ENCODE measurements around the gene LMF1. TPM values are rescaled to one million over a fixed set of nuclear protein-coding genes. Genes with fewer than 3 reads are reported as not detected.

The LMF1 gene
- total RNA-seq, 4 donors from 2014 or later = 7.7 to 15.8 (median 10.2) TPM

DNA sequence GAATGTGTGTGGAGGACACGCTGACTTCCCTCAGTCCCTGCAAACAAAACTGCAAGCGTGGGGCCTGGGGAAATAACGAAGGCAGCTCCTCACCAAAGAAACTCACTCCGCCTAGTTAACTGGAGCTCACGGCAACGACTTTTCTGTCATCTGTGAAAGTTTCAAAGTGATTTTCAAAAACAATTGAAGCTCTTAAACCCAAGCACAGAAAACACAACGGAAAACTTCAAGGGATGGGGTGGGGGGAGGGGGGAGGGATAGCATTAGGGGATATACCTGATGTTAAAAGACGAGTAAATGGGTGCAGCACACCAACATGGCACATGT is 167.1 kb downstream of the LMF1 start:
- DNase-seq (no peak), ATAC-seq (no peak)
- in situ Hi-C loops (cut with MboI; ENCODE audit: low sequenced_read_pairs in 4 of 4) (loop anchor here in 1 of 4 donors (25.0 kb wide), 1 partner anchor 259 kb away; the partner anchor contains the start of gene SSTR5), intact Hi-C loops (cut with DNase I; ENCODE audit: low total_unique reads) (no loop called here)
- Histone ChIP-seq H3K27ac (no peak overlapping the region), H3K27me3 (peaks cover 55 to 72% (median 55%) of the 10 kb centered on the region in 3 donors), H3K4me1 (no peaks in the 10 kb centered on the region), H3K9me3 (no peaks in the 10 kb centered on the region), H3K4me3 (no peak overlapping the region), H3K36me3 (no peaks in the 10 kb centered on the region)
- no peak for TF ChIP-seq POLR2A (IDR thresholded peaks at IDR 0.05)
- TF ChIP-seq, protein P1, sequence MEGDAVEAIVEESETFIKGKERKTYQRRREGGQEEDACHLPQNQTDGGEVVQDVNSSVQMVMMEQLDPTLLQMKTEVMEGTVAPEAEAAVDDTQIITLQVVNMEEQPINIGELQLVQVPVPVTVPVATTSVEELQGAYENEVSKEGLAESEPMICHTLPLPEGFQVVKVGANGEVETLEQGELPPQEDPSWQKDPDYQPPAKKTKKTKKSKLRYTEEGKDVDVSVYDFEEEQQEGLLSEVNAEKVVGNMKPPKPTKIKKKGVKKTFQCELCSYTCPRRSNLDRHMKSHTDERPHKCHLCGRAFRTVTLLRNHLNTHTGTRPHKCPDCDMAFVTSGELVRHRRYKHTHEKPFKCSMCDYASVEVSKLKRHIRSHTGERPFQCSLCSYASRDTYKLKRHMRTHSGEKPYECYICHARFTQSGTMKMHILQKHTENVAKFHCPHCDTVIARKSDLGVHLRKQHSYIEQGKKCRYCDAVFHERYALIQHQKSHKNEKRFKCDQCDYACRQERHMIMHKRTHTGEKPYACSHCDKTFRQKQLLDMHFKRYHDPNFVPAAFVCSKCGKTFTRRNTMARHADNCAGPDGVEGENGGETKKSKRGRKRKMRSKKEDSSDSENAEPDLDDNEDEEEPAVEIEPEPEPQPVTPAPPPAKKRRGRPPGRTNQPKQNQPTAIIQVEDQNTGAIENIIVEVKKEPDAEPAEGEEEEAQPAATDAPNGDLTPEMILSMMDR (IDR thresholded peaks at IDR 0.05 in 4 of 5, conservative IDR thresholded peaks at IDR 0.05 in 1 of 5) = no peak

Other genes with a start within 250 kb of the LMF1 start
- 10 to 100 TPM; 20.9 to 84.0 (median 38.7) TPM for gene ANTKMT, start 249.8 kb downstream of the LMF1 start, total RNA-seq
- not detected for gene CCDC78, start 244.5 kb downstream of the LMF1 start, total RNA-seq
- under 1 TPM in 2 of 4 donors, not detected in 2; 0.27 to 0.42 TPM for gene HAGHL, start 243.9 kb downstream of the LMF1 start, total RNA-seq
- gene CIAO3, start 230.0 kb downstream of the LMF1 start, total RNA-seq = 10 to 100 TPM; 16.1 to 48.5 (median 21.6) TPM
- gene MSLN, start 210.2 kb downstream of the LMF1 start, total RNA-seq = not detected
- 10 to 100 TPM in 2 of 4 donors, 1 to 10 TPM in 2; 7.8 to 23.8 (median 15.2) TPM for gene RPUSD1, start 182.6 kb downstream of the LMF1 start, total RNA-seq
- gene CHTF18, start 182.4 kb downstream of the LMF1 start, total RNA-seq = 1 to 10 TPM in 2 of 4 donors, under 1 TPM in 2; 0.44 to 5.8 (median 3.1) TPM
- not detected for gene GNG13, start 170.2 kb downstream of the LMF1 start, total RNA-seq
- gene SOX8, start 10.8 kb upstream of the LMF1 start, total RNA-seq = under 1 TPM; 0.10 to 0.91 (median 0.33) TPM
- gene SSTR5, start 101.8 kb upstream of the LMF1 start, total RNA-seq = 1 to 10 TPM in 1 of 4 donors, under 1 TPM in 2, not detected in 1; 0.24 to 1.3 (median 0.33) TPM
- not detected for gene C1QTNF8, start 125.3 kb upstream of the LMF1 start, total RNA-seq
- 10 to 100 TPM in 1 of 4 donors, 1 to 10 TPM in 3; 3.7 to 12.8 (median 4.5) TPM for gene CACNA1H, start 182.1 kb upstream of the LMF1 start, total RNA-seq